Prostate gland (tissue), 2 donors: ENCODE measurements around the gene TTBK1. TPM values are rescaled to one million over a fixed set of nuclear protein-coding genes. Genes with fewer than 3 reads are reported as not detected.

ENCODE experiments used
- DNase-seq: peaks from one replicate; pipeline ENCODE4 v3.0.0-alpha.2; 2019; ENCODE audit warnings: low spot score
- H3K27ac ChIP-seq, 2 donors: fragments of 200-600 bp; sonication (generic); 2 replicates each; pipeline ENCODE4 v1.5.1; 2017 to 2019
- H3K27me3 ChIP-seq: fragments of 200-600 bp; sonication (generic); replicated peaks from 2 replicates; pipeline ENCODE4 v1.5.1; 2019; ENCODE audit not compliant: insufficient read depth
- H3K36me3 ChIP-seq, 2 donors: fragments of 200-600 bp; sonication (generic); 1 replicate in 1 of 2; 2 replicates in 1 of 2; pipeline versions ENCODE4 v1.5.1 to v1.8.1; 2017 to 2019
- H3K4me1 ChIP-seq: fragments of 200-600 bp; sonication (generic); replicated peaks from 2 replicates; pipeline ENCODE4 v1.5.1; 2019
- H3K4me3 ChIP-seq, 2 donors: fragments of 200-600 bp; sonication (generic); 2 replicates each; pipeline ENCODE4 v1.5.1; 2017 to 2019
- H3K9me3 ChIP-seq: fragments of 200-600 bp; sonication (generic); 2 replicates; pipeline ENCODE4 v1.5.1; 2017
- CTCF ChIP-seq, 4 experiments: fragments of 200-600 bp in 2 of 4; fragments of 450-650 bp in 2 of 4; sonication (generic) in 2 of 4; IDR thresholded peaks; 1 replicate in 3 of 4; 2 replicates in 1 of 4; pipeline ENCODE4 v1.5.1; 2016 to 2019; ENCODE audit warnings: antibody characterized with exemption in 4 of 4, mild to moderate bottlenecking in 2 of 4, moderate library complexity in 2 of 4
- POLR2A ChIP-seq: fragments of 450-650 bp; IDR thresholded peaks from one replicate; pipeline ENCODE4 v1.6.1; 2016; ENCODE audit warnings: antibody characterized with exemption, mild to moderate bottlenecking
- POLR2AphosphoS5 ChIP-seq: sonication (generic); formaldehyde crosslinking; IDR thresholded peaks from one replicate; pipeline ENCODE4 v1.6.1; 2017; ENCODE audit warnings: antibody characterized with exemption
- WGBS: methylation state at CpG from one replicate; pipeline ENCODE4 v1.1.5; 2018; 5-methylcytosine and 5-hydroxymethylcytosine counted together
- intact Hi-C: fragments of 100-400 bp; cut with DNase I; formaldehyde crosslinking; loops from one replicate; pipeline ENCODE4 v1.14.2; 2022
- total RNA-seq, 2 donors: library from RNA; depleted of rRNA; stranded (reverse); fragments of >200 nt; gene quantifications; one replicate each; pipeline ENCODE4 v1.1.0, GENCODE V29; 2016

Gene TTBK1
- total RNA-seq, 2 donors from 2014 or later, result 0.18 to 0.62 TPM

GRCh38 chr6:43271944-43272343 is 28.7 kb downstream of the TTBK1 start:
- Histone ChIP-seq H3K4me3 (no peak overlapping the region), H3K27ac (no peak overlapping the region), H3K36me3 (no peaks in the 10 kb centered on the region), H3K27me3 (peaks cover 4% of the 10 kb centered on the region), H3K4me1 (peaks cover 5% of the 10 kb centered on the region), H3K9me3 (no peaks in the 10 kb centered on the region)
- no peak for DNase-seq
- intact Hi-C loops, result no loop called here
- no peak for TF ChIP-seq POLR2AphosphoS5

- Histone ChIP-seq H3K4me1 (peaks cover 5% of the 10 kb centered on the region), H3K9me3 (no peaks in the 10 kb centered on the region), H3K4me3 (no peak overlapping the region), H3K36me3 (no peaks in the 10 kb centered on the region), H3K27me3 (peaks cover 4% of the 10 kb centered on the region), H3K27ac (no peak overlapping the region)
- whole genome bisulfite sequencing, result 42% methylated on average over 2 of the region's 2 CpGs
- TF ChIP-seq CTCF (IDR thresholded peaks at IDR 0.05) (no peak), POLR2A (no peak), POLR2AphosphoS5 (no peak)
- intact Hi-C loops, result no loop called here
- no peak for DNase-seq
Measured at GRCh38 chr6:43273707-43274106, 30.4 kb downstream of the TTBK1 start.

- H3K4me1 ChIP-seq, result peaks cover 5% of the 10 kb centered on the region
- no peak overlapping the region for H3K4me3 ChIP-seq
- DNase-seq, result no peak
- TF ChIP-seq POLR2AphosphoS5, result no peak
- TF ChIP-seq CTCF (IDR thresholded peaks at IDR 0.05), result no peak
- no peak for TF ChIP-seq POLR2A
- H3K9me3 ChIP-seq, result no peaks in the 10 kb centered on the region
- H3K36me3 ChIP-seq, result no peaks in the 10 kb centered on the region
- intact Hi-C loops, result no loop called here
- 82% methylated on average over 10 of the region's 10 CpGs for WGBS
- H3K27me3 ChIP-seq, result peaks cover 4% of the 10 kb centered on the region
- H3K27ac ChIP-seq, result no peak overlapping the region
Measured at GRCh38 chr6:43274127-43274915, 31.0 kb downstream of the TTBK1 start.

- H3K36me3 ChIP-seq, result no peaks in the 10 kb centered on the region
- no peak overlapping the region for H3K27ac ChIP-seq
- DNase-seq, result no peak
- no peaks in the 10 kb centered on the region for H3K9me3 ChIP-seq
- WGBS, result 5% methylated on average over 63 of the region's 65 CpGs
- peaks cover 4% of the 10 kb centered on the region for H3K27me3 ChIP-seq
- no peaks in the 10 kb centered on the region for H3K4me1 ChIP-seq
- intact Hi-C loops, result no loop called here
- no peak for TF ChIP-seq CTCF (IDR thresholded peaks at IDR 0.05)
- TF ChIP-seq POLR2AphosphoS5, result no peak
- TF ChIP-seq POLR2A, result no peak
- H3K4me3 ChIP-seq, result peak overlapping the region; percentile 18 to 37
Measured at GRCh38 chr6:43274916-43275597, 31.8 kb downstream of the TTBK1 start.

- Histone ChIP-seq H3K36me3 (no peaks in the 10 kb centered on the region), H3K4me1 (no peaks in the 10 kb centered on the region), H3K27ac (no peak overlapping the region), H3K9me3 (no peaks in the 10 kb centered on the region), H3K27me3 (peaks cover 4% of the 10 kb centered on the region), H3K4me3 (peak overlapping the region in 1 of 2 donors; percentile 37)
- WGBS, result 26% methylated on average over 61 of the region's 64 CpGs
- no peak for DNase-seq
- no peak for TF ChIP-seq POLR2AphosphoS5
- no peak for TF ChIP-seq POLR2A
- no peak for TF ChIP-seq CTCF (IDR thresholded peaks at IDR 0.05)
- intact Hi-C loops, result no loop called here
Measured at GRCh38 chr6:43275801-43276576, 32.7 kb downstream of the TTBK1 start.
